ENCODE data around the gene FBXL12.

FBXL12 gene

GRCh38 chr19:9768175-9769112 lies 50.4 kb downstream of the FBXL12 start, which contains the start of gene ZNF846:
TSS of gene ZNF846 (minus strand) at chr19:9768738. CDS start at chr19:9764950, 3,788 bp downstream.
- Mint-ChIP-seq H3K27ac (peak within 1 kb of the TSS; percentile 96), H3K4me3 (peak within 1 kb of the TSS; percentile 94), H3K9me3 (peaks cover 15% of the 10 kb centered on the region), H3K27me3 (no peaks in the 10 kb centered on the region), H3K36me3 (ENCODE audit: low read depth) (peaks cover 54% of the 10 kb centered on the region), H3K4me1 (ENCODE audit: low read depth) (no peaks in the 10 kb centered on the region)
- intact Hi-C loops (cut with micrococcal nuclease) = loop anchor here (1.0 to 10.0 kb wide), 3 partner anchors 16 to 93 kb away; partner anchors contain the start of gene ZNF562
